Measurements from ENCODE around the gene MAPT. TPM values are rescaled to one million over a fixed set of nuclear protein-coding genes. Genes with fewer than 3 reads are reported as not detected.

The MAPT gene
- total RNA-seq, 1 donor from 2014 or later = 0.06 TPM

GRCh38 chr17:45940293-45940692 is 45.9 kb downstream of the MAPT start:
- TF ChIP-seq CTCF (conservative IDR thresholded peaks at IDR 0.05; ENCODE audit: low read depth, low read length) = no peak
- H3K4me3 ChIP-seq (ENCODE audit: low read depth, low read length) = no peak overlapping the region
- no peak for DNase-seq (ENCODE audit: low read depth)

GRCh38 chr17:45940826-45941225 is 46.5 kb downstream of the MAPT start:
- no peak for DNase-seq (ENCODE audit: low read depth)
- no peak overlapping the region for H3K4me3 ChIP-seq (ENCODE audit: low read depth, low read length)
- TF ChIP-seq CTCF (conservative IDR thresholded peaks at IDR 0.05; ENCODE audit: low read depth, low read length) = no peak

GRCh38 chr17:45941395-45941794 is 47.0 kb downstream of the MAPT start:
- H3K4me3 ChIP-seq (ENCODE audit: low read depth, low read length) = no peak overlapping the region
- DNase-seq (ENCODE audit: low read depth) = no peak
- TF ChIP-seq CTCF (conservative IDR thresholded peaks at IDR 0.05; ENCODE audit: low read depth, low read length) = no peak

GRCh38 chr17:45942284-45942683 is 47.9 kb downstream of the MAPT start:
- no peak for DNase-seq (ENCODE audit: low read depth)
- H3K4me3 ChIP-seq (ENCODE audit: low read depth, low read length) = no peak overlapping the region
- no peak for TF ChIP-seq CTCF (conservative IDR thresholded peaks at IDR 0.05; ENCODE audit: low read depth, low read length)

GRCh38 chr17:45946841-45947256 is 52.5 kb downstream of the MAPT start:
- no peak for TF ChIP-seq CTCF (conservative IDR thresholded peaks at IDR 0.05; ENCODE audit: low read depth, low read length)
- DNase-seq (ENCODE audit: low read depth) = no peak
- H3K4me3 ChIP-seq (ENCODE audit: low read depth, low read length) = no peak overlapping the region

GRCh38 chr17:45948498-45948880 is 54.1 kb downstream of the MAPT start:
- no peak for TF ChIP-seq CTCF (conservative IDR thresholded peaks at IDR 0.05; ENCODE audit: low read depth, low read length)
- DNase-seq (ENCODE audit: low read depth) = no peak

GRCh38 chr17:45948881-45949624 is 54.7 kb downstream of the MAPT start:
- no peak overlapping the region for H3K4me3 ChIP-seq (ENCODE audit: low read depth, low read length)
- no peak for DNase-seq (ENCODE audit: low read depth)
- peak; percentile 76 for TF ChIP-seq CTCF (conservative IDR thresholded peaks at IDR 0.05; ENCODE audit: low read depth, low read length)

More at GRCh38 chr17:45948498-45948880, 54.1 kb downstream of the MAPT start:
- H3K4me3 ChIP-seq (ENCODE audit: low read depth, low read length) = no peak overlapping the region

All from epithelial cell of proximal tubule (primary cell).